IMR-90 (cell line): ENCODE results near the gene VBP1. TPM values are rescaled to one million over a fixed set of nuclear protein-coding genes. Genes with fewer than 3 reads are reported as not detected.

Source experiments
- ATAC-seq: fragments of 200-7000 bp; cut with Tn5 transposase; 2 replicates; pipeline ENCODE4 v1.9.1; 2020; ENCODE audit warnings: low read depth, mild to moderate bottlenecking, moderate library complexity
- BruUV-seq: library from RNA; stranded (reverse); fragments of 400-500 nt; replicated peaks from 2 replicates; lab custom pipeline; 2021; lab: Mats Ljungman, UMichigan
- CTCF ChIA-PET: fragments of 300-600 bp; formaldehyde crosslinking; extraction: SDS; loops from one replicate; lab custom pipeline; 2021; ENCODE audit warnings: antibody characterized with exemption; lab: Yijun Ruan, JAX
- POLR2A ChIA-PET: fragments of 300-600 bp; sonication (Branson Sonifier 250); formaldehyde crosslinking; loops from one replicate; lab custom pipeline; 2022; ENCODE audit warnings: antibody characterized with exemption; ENCODE audit not compliant: unreplicated experiment; lab: Charles Lee
- DNase-seq: peaks from one replicate; pipeline ENCODE4 v3.0.0; 2013
- H2AFZ ChIP-seq: replicated peaks from 2 replicates; pipeline ENCODE3; 2013; ENCODE audit warnings: low read length, mild to moderate bottlenecking; ENCODE audit not compliant: poor library complexity
- H2AK5ac ChIP-seq: 2 replicates; pipeline ENCODE4 v1.6.1; 2013; ENCODE audit warnings: low read depth, low read length, inconsistent platforms
- H2AK9ac ChIP-seq: replicated peaks from 2 replicates; pipeline ENCODE3; 2013; ENCODE audit warnings: mild to moderate bottlenecking, low read depth, low read length, moderate library complexity; ENCODE audit not compliant: poor library complexity
- H2BK120ac ChIP-seq: 2 replicates; pipeline ENCODE4 v1.6.1; 2013; ENCODE audit warnings: low read depth, low read length, inconsistent platforms
- H2BK15ac ChIP-seq: 3 replicates; pipeline ENCODE4 v1.6.1; 2013; ENCODE audit warnings: low read depth, low read length, inconsistent platforms
- H2BK20ac ChIP-seq: 2 replicates; pipeline ENCODE4 v1.6.1; 2013; ENCODE audit warnings: low read depth, mild to moderate bottlenecking, inconsistent platforms, low read length, moderate library complexity
- H2BK5ac ChIP-seq: 2 replicates; pipeline ENCODE4 v1.6.1; 2013; ENCODE audit warnings: mild to moderate bottlenecking, low read depth, low read length, inconsistent platforms; ENCODE audit not compliant: poor library complexity, severe bottlenecking
- H3K14ac ChIP-seq: replicated peaks from 2 replicates; pipeline ENCODE4 v1.6.1; 2013; ENCODE audit warnings: low read depth, low read length, inconsistent platforms
- H3K18ac ChIP-seq: 2 replicates; pipeline ENCODE4 v1.6.1; 2013; ENCODE audit warnings: low read depth, low read length, control low read depth
- H3K23ac ChIP-seq: 2 replicates; pipeline ENCODE4 v1.6.1; 2013; ENCODE audit warnings: low read depth, low read length, inconsistent platforms
- H3K27ac ChIP-seq: 2 replicates; pipeline ENCODE4 v1.5.1; 2013; ENCODE audit warnings: mild to moderate bottlenecking, control low read depth, low read length; ENCODE audit not compliant: insufficient read depth
- H3K27me3 ChIP-seq: 2 replicates; pipeline ENCODE4 v1.6.1; 2013; ENCODE audit warnings: low read length; ENCODE audit not compliant: control insufficient read depth, insufficient read depth
- H3K36me3 ChIP-seq: 2 replicates; pipeline ENCODE4 v1.6.1; 2013; ENCODE audit warnings: low read length, mixed read lengths; ENCODE audit not compliant: control insufficient read depth, insufficient read depth
- H3K4ac ChIP-seq: 2 replicates; pipeline ENCODE4 v1.6.1; 2013; ENCODE audit warnings: low read depth, low read length, inconsistent platforms
- H3K4me1 ChIP-seq: 2 replicates; pipeline ENCODE4 v1.6.1; 2013; ENCODE audit warnings: low read length, mixed read lengths; ENCODE audit not compliant: control insufficient read depth, insufficient read depth
- H3K4me2 ChIP-seq: 2 replicates; pipeline ENCODE4 v1.6.1; 2013; ENCODE audit warnings: low read depth, mild to moderate bottlenecking, control low read depth, low read length, moderate library complexity
- H3K4me3 ChIP-seq: 2 replicates; pipeline ENCODE4 v1.5.1; 2013; ENCODE audit warnings: low read depth, mild to moderate bottlenecking, control low read depth, low read length, moderate library complexity; ENCODE audit not compliant: insufficient read depth
- H3K56ac ChIP-seq: 2 replicates; pipeline ENCODE4 v1.6.1; 2013; ENCODE audit warnings: low read length, inconsistent platforms; ENCODE audit not compliant: insufficient read depth; ENCODE audit errors: extremely low read depth
- H3K79me1 ChIP-seq, 2 experiments: 2 replicates each; pipeline ENCODE4 v1.6.1; 2013; ENCODE audit warnings: low read length in 2 of 2, inconsistent platforms in 1 of 2, low read depth in 1 of 2
- H3K9ac ChIP-seq: 2 replicates; pipeline ENCODE4 v1.6.1; 2013; ENCODE audit warnings: low read depth, low read length, control low read depth
- H3K9me1 ChIP-seq: 2 replicates; pipeline ENCODE4 v1.6.1; 2013; ENCODE audit warnings: low read length, inconsistent platforms; ENCODE audit not compliant: insufficient read depth
- H3K9me3 ChIP-seq: 2 replicates; pipeline ENCODE4 v1.6.1; 2013; ENCODE audit warnings: low read length; ENCODE audit not compliant: control insufficient read depth, insufficient read depth
- H4K20me1 ChIP-seq: 2 replicates; pipeline ENCODE4 v1.6.1; 2013; ENCODE audit warnings: low read length, inconsistent platforms; ENCODE audit not compliant: insufficient read depth
- H4K5ac ChIP-seq: 2 replicates; pipeline ENCODE4 v1.6.1; 2013; ENCODE audit warnings: mild to moderate bottlenecking, low read depth, low read length, control low read depth
- H4K8ac ChIP-seq, 2 experiments: 2 replicates each; pipeline ENCODE4 v1.6.1; 2013; ENCODE audit warnings: low read depth in 2 of 2, low read length in 2 of 2, control low read depth in 1 of 2, inconsistent platforms in 1 of 2
- H4K91ac ChIP-seq: 2 replicates; pipeline ENCODE4 v1.6.1; 2013; ENCODE audit warnings: low read depth, low read length, inconsistent platforms; ENCODE audit not compliant: insufficient read depth
- BHLHE40 ChIP-seq: fragments of 150-350 bp; IDR thresholded peaks from 2 replicates; pipeline ENCODE4 v1.6.1; 2016; ENCODE audit warnings: mild to moderate bottlenecking, low read depth, low read length
- CEBPB ChIP-seq: IDR thresholded peaks from 2 replicates; pipeline ENCODE4 v1.6.1; 2012; ENCODE audit warnings: low read depth, low read length, improper control_type of control experiment
- CHD1 ChIP-seq: IDR thresholded peaks from 2 replicates; pipeline ENCODE4 v1.6.1; 2012; ENCODE audit warnings: low read depth, low read length, improper control_type of control experiment
- CTCF ChIP-seq: conservative IDR thresholded peaks from 2 replicates; pipeline ENCODE4 v1.5.1; 2012; ENCODE audit warnings: mild to moderate bottlenecking, low read depth, low read length, improper control_type of control experiment
- ELK1 ChIP-seq: fragments of 150-350 bp; IDR thresholded peaks from 2 replicates; pipeline ENCODE4 v1.6.1; 2016; ENCODE audit warnings: low read depth, mild to moderate bottlenecking, low read length, moderate library complexity, borderline replicate concordance
- FOS ChIP-seq: fragments of 150-350 bp; IDR thresholded peaks from 2 replicates; pipeline ENCODE4 v1.6.1; 2016; ENCODE audit warnings: low read depth, low read length
- MAFK ChIP-seq: IDR thresholded peaks from 2 replicates; pipeline ENCODE4 v1.6.1; 2012; ENCODE audit warnings: low read depth, low read length, improper control_type of control experiment
- MAZ ChIP-seq: IDR thresholded peaks from 2 replicates; pipeline ENCODE4 v1.6.1; 2012; ENCODE audit warnings: low read depth, mild to moderate bottlenecking, low read length, improper control_type of control experiment, moderate library complexity, borderline replicate concordance
- MXI1 ChIP-seq: IDR thresholded peaks from 2 replicates; pipeline ENCODE4 v1.6.1; 2012; ENCODE audit warnings: low read depth, mild to moderate bottlenecking, low read length, moderate library complexity, borderline replicate concordance
- NFE2L2 ChIP-seq: fragments of 150-350 bp; IDR thresholded peaks from 2 replicates; pipeline ENCODE4 v1.6.1; 2016; ENCODE audit warnings: low read depth, mild to moderate bottlenecking, low read length
- POLR2A ChIP-seq: IDR thresholded peaks from 2 replicates; pipeline ENCODE4 v1.6.1; 2012; ENCODE audit warnings: mild to moderate bottlenecking, low read depth, low read length
- RAD21 ChIP-seq: IDR thresholded peaks from 2 replicates; pipeline ENCODE4 v1.6.1; 2012; ENCODE audit warnings: low read length, improper control_type of control experiment
- RCOR1 ChIP-seq: IDR thresholded peaks from 2 replicates; pipeline ENCODE4 v1.6.1; 2012; ENCODE audit warnings: mild to moderate bottlenecking, low read length, improper control_type of control experiment; ENCODE audit not compliant: insufficient replicate concordance
- RFX5 ChIP-seq: IDR thresholded peaks from 2 replicates; pipeline ENCODE4 v1.8.0; 2012; ENCODE audit warnings: low read depth, mild to moderate bottlenecking, low read length, moderate library complexity
- SMC3 ChIP-seq: fragments of 150-350 bp; IDR thresholded peaks from 2 replicates; pipeline ENCODE4 v1.6.1; 2016; ENCODE audit warnings: low read depth, mild to moderate bottlenecking, antibody characterized with exemption, low read length, moderate library complexity
- USF2 ChIP-seq: fragments of 150-350 bp; IDR thresholded peaks from 2 replicates; pipeline ENCODE4 v1.6.1; 2017; ENCODE audit warnings: mild to moderate bottlenecking, antibody characterized with exemption, low read length, low read depth
- WGBS, 2 experiments: methylation state at CpG; one replicate each; pipeline versions ENCODE4 v1.1.5 to v1.1.7; 2013; ENCODE audit warnings: missing lambda C conversion rate in 2 of 2; ENCODE audit not compliant: insufficient read length in 1 of 2; ENCODE audit errors: extremely low coverage in 2 of 2; 5-methylcytosine and 5-hydroxymethylcytosine counted together
- dilution Hi-C: fragments of 300-500 bp; cut with HindIII; formaldehyde crosslinking; loops from one replicate; pipeline ENCODE4 v1.14.3; 2018; ENCODE audit warnings: low sequenced_read_pairs; ENCODE audit not compliant: unreplicated experiment
- in situ Hi-C: fragments of 300-500 bp; cut with MboI; formaldehyde crosslinking; loops from 3 replicates; pipeline ENCODE4 v1.14.3; 2019; ENCODE audit warnings: low sequenced_read_pairs, inconsistent platforms, mixed read lengths
- intact Hi-C: fragments of 100-400 bp; cut with micrococcal nuclease; formaldehyde crosslinking; loops from 2 replicates; pipeline ENCODE4 v1.10.0; 2022
- polyA plus RNA-seq, 3 experiments: library from polyadenylated mRNA; depleted of rRNA; stranded (reverse); fragments of >200 nt; gene quantifications; 2 replicates each; pipeline ENCODE4 v1.2.3, GENCODE V29; 2012; ENCODE audit warnings: low replicate concordance in 1 of 3
- total RNA-seq: library from RNA; depleted of rRNA; stranded (reverse); fragments of >200 nt; gene quantifications from 2 replicates; pipeline ENCODE4 v1.2.3, GENCODE V29; 2012

VBP1 gene
- total and polyA plus RNA-seq, 2 of the 4 experiments (the other 2 are of a cell fraction) = 30.8 to 42.3 TPM

- H3K9me1 ChIP-seq = no peaks in the 10 kb centered on the region
- intact Hi-C loops = no loop called here
- no peak overlapping the region for H3K56ac ChIP-seq
- H2BK15ac ChIP-seq = no peak overlapping the region
- H3K14ac ChIP-seq = no peak overlapping the region
- no peak overlapping the region for H2AFZ ChIP-seq
- no peaks in the 10 kb centered on the region for H4K20me1 ChIP-seq
- H3K23ac ChIP-seq = no peak overlapping the region
- dilution Hi-C loops = no loop called here
- no peak overlapping the region for H3K9ac ChIP-seq
- H4K5ac ChIP-seq = no peak overlapping the region
- ATAC-seq (no peak), DNase-seq (no peak)
- no peaks in the 10 kb centered on the region for H3K36me3 ChIP-seq
- H2AK5ac ChIP-seq = no peak overlapping the region
- H3K9me3 ChIP-seq = no peaks in the 10 kb centered on the region
- H3K27ac ChIP-seq = no peak overlapping the region
- H3K4ac ChIP-seq = no peak overlapping the region
- H3K4me3 ChIP-seq = no peak overlapping the region
- no peak overlapping the region for H3K18ac ChIP-seq
- no peak overlapping the region for H2BK20ac ChIP-seq
- ChIA-PET POLR2A (no interaction called here), CTCF (no interaction called here)
- no peaks in the 10 kb centered on the region for H3K4me1 ChIP-seq
- H3K79me1 ChIP-seq = no peaks in the 10 kb centered on the region
- WGBS, 2 experiments = no CpG with 5 or more reads among the region's 1 CpG
- in situ Hi-C loops = no loop called here
- H4K91ac ChIP-seq = no peak overlapping the region
- no peak overlapping the region for H2BK5ac ChIP-seq
- H2BK120ac ChIP-seq = no peak overlapping the region
- H2AK9ac ChIP-seq = no peak overlapping the region
- H3K4me2 ChIP-seq = no peak overlapping the region
- TF ChIP-seq USF2 (no peak), MXI1 (no peak), ELK1 (no peak), RCOR1 (no peak), BHLHE40 (no peak), CHD1 (no peak), NFE2L2 (no peak), CTCF (no peak), CEBPB (no peak), MAFK (no peak), SMC3 (no peak), POLR2A (no peak), RFX5 (no peak), MAZ (no peak), RAD21 (no peak), FOS (no peak)
- BruUV-seq = no TSS peak
- H3K27me3 ChIP-seq = no peaks in the 10 kb centered on the region
- no peak overlapping the region for H4K8ac ChIP-seq
Observed at GRCh38 chrX:155270969-155271368, 54.7 kb downstream of the VBP1 start.
